Spleen (tissue), 11 donors: ENCODE data around the gene S100B. TPM values are rescaled to one million over a fixed set of nuclear protein-coding genes. Genes with fewer than 3 reads are reported as not detected.
"Not testable (repeated sequence)": the region's sequence is repeated elsewhere in the genome, so short reads cannot be mapped to it uniquely, and the experiment has no call there.

Experiments used
- DNase-seq: peaks from one replicate; pipeline ENCODE4 v3.0.0-alpha.2; 2020
- H3K27ac ChIP-seq, 8 donors: fragments of 200-600 bp; sonication (generic) in 7 of 8; 1 replicate in 4 of 8; 2 replicates in 4 of 8; pipeline versions ENCODE4 v1.5.0 to v1.8.0; 2016 to 2021; ENCODE audit warnings: inconsistent platforms in 4 of 8, mild to moderate bottlenecking in 4 of 8, moderate library complexity in 1 of 8
- H3K27me3 ChIP-seq, 7 donors: fragments of 200-600 bp; sonication (generic) in 6 of 7; replicated peaks in 1 of 7; 1 replicate in 4 of 7; 2 replicates in 3 of 7; pipeline versions ENCODE4 v1.5.0 to v1.8.0; 2016 to 2021; ENCODE audit warnings: inconsistent platforms in 3 of 7, mild to moderate bottlenecking in 1 of 7
- H3K36me3 ChIP-seq, 6 donors: fragments of 200-600 bp; sonication (generic) in 5 of 6; 1 replicate in 4 of 6; 2 replicates in 2 of 6; pipeline versions ENCODE4 v1.5.0 to v1.8.0; 2016 to 2021; ENCODE audit warnings: inconsistent platforms in 2 of 6
- H3K4me1 ChIP-seq, 6 donors: fragments of 200-600 bp; sonication (generic) in 5 of 6; 1 replicate in 3 of 6; 2 replicates in 3 of 6; pipeline versions ENCODE4 v1.5.0 to v1.8.0; 2016 to 2021; ENCODE audit warnings: inconsistent platforms in 3 of 6
- H3K4me3 ChIP-seq, 8 donors: fragments of 200-600 bp; sonication (generic) in 7 of 8; 1 replicate in 4 of 8; 2 replicates in 4 of 8; pipeline versions ENCODE4 v1.5.0 to v1.8.0; 2016 to 2021; ENCODE audit warnings: inconsistent platforms in 4 of 8, mild to moderate bottlenecking in 4 of 8, moderate library complexity in 2 of 8
- H3K9me3 ChIP-seq, 8 donors: fragments of 200-600 bp; sonication (generic) in 7 of 8; 1 replicate in 4 of 8; 2 replicates in 4 of 8; pipeline versions ENCODE4 v1.5.0 to v1.8.0; 2016 to 2021; ENCODE audit warnings: inconsistent platforms in 4 of 8
- CTCF ChIP-seq, 11 experiments: fragments of 200-600 bp in 7 of 11; fragments of 450-650 bp in 4 of 11; sonication (generic) in 4 of 11; IDR thresholded peaks in 8 of 11; conservative IDR thresholded peaks in 3 of 11; 1 replicate in 7 of 11; 2 replicates in 4 of 11; pipeline versions ENCODE4 v1.4.0 to v1.8.0; 2016 to 2021; ENCODE audit warnings: antibody characterized with exemption in 11 of 11, inconsistent platforms in 4 of 11, mild to moderate bottlenecking in 1 of 11
- POLR2A ChIP-seq, 3 donors: fragments of 450-650 bp; IDR thresholded peaks; one replicate each; pipeline ENCODE4 v1.5.1; 2017; ENCODE audit warnings: antibody characterized with exemption in 3 of 3, mild to moderate bottlenecking in 1 of 3
- POLR2AphosphoS5 ChIP-seq, 3 donors: sonication (generic); formaldehyde crosslinking; IDR thresholded peaks; one replicate each; pipeline ENCODE4 v1.5.1; 2017; ENCODE audit warnings: antibody characterized with exemption in 3 of 3
- WGBS, 5 donors: extraction: QIAGEN DNeasy Blood & Tissue Kit in 3 of 5; methylation state at CpG; one replicate each; pipeline versions ENCODE4 v1.1.5 to v1.1.7; 2013 to 2018; 5-methylcytosine and 5-hydroxymethylcytosine counted together
- intact Hi-C: fragments of 100-400 bp; cut with DNase I; formaldehyde crosslinking; loops from one replicate; pipeline ENCODE4 v1.15.0; 2023; ENCODE audit warnings: low total_unique reads
- polyA plus RNA-seq, 3 donors: library from polyadenylated mRNA; stranded (reverse); fragments of 200-250 nt; gene quantifications; one replicate each; pipeline ENCODE4 v1.2.1, GENCODE V29; 2013
- total RNA-seq, 7 donors: library from RNA; depleted of rRNA in 3 of 7; stranded (reverse); fragments of >200 nt in 3 of 7; fragmentation: NEBNext Ultra II Directional in 4 of 7; extraction: Animal tissue kit (Norgen Biotek cat#: 25700) in 4 of 7; gene quantifications; one replicate each; pipeline versions ENCODE4 v1.1.0 to v1.2.1, GENCODE V29; 2016 to 2021
- donor health status: healthy with polysubstance abuse.
- donor health status: DM: no; HTN: no; CAD: no; lungs with moderate emphysema.
- donor health status: DM: no; HTN: no; CAD: no.
- donor health status: Bipolar disorder and iron deficiency.
- donor health status: healthy.
- donor health status: DM: no; HTN: no; CAD: no.
- donor health status: DM: yes; HTN: yes; CAD: no.

S100B gene
- total and polyA plus RNA-seq, 10 donors = 9.7 to 46.0 (median 21.4) TPM

GRCh38 chr21:46635324-46636180, 30.7 kb upstream of the S100B start, which contains the start of gene PRMT2:
PRMT2 (plus strand) TSS chr21:46635674; CDS start chr21:46636952, 1,278 bp downstream.
- peak; percentile 99 for DNase-seq
- 0 to 1% (median 1%) methylated on average over 63 to 90 of the region's 90 CpGs for WGBS, 5 donors
- intact Hi-C loops = no loop called here
- H3K27ac ChIP-seq = peak within 1 kb of the TSS; percentile 97 to 100 (median 99)
- H3K4me1 ChIP-seq = peaks cover 29 to 58% (median 52%) of the 10 kb centered on the region in 6 donors
- no peaks in the 10 kb centered on the region for H3K27me3 ChIP-seq
- peak within 1 kb of the TSS; percentile 51 to 98 (median 94) for H3K4me3 ChIP-seq
- H3K36me3 ChIP-seq = peaks cover 0 to 19% (median 0%) of the 10 kb centered on the region in 6 donors
- no peaks in the 10 kb centered on the region for H3K9me3 ChIP-seq
- TF ChIP-seq POLR2A (IDR thresholded peaks at IDR 0.05) = peak; percentile 15 to 69 (median 55)
- TF ChIP-seq CTCF (IDR thresholded peaks at IDR 0.05 in 8 of 11, conservative IDR thresholded peaks at IDR 0.05 in 3 of 11) = peak in 6 of 11 experiments; percentile 3 to 36 (median 22)
- TF ChIP-seq POLR2AphosphoS5 (IDR thresholded peaks at IDR 0.05) = peak; percentile 99

GRCh38 chr21:46634966-46635323, 30.1 kb upstream of the S100B start:
- Histone ChIP-seq H3K9me3 (no peaks in the 10 kb centered on the region), H3K4me1 (peaks cover 27 to 52% (median 49%) of the 10 kb centered on the region in 6 donors), H3K36me3 (peaks cover 0 to 16% (median 0%) of the 10 kb centered on the region in 6 donors), H3K27ac (peak overlapping the region; percentile 97 to 100 (median 99)), H3K27me3 (no peaks in the 10 kb centered on the region), H3K4me3 (peak overlapping the region; percentile 51 to 98 (median 94))
- no peak for DNase-seq
- WGBS, 5 donors = 0 to 1% (median 1%) methylated on average over 12 to 14 of the region's 14 CpGs
- intact Hi-C loops = no loop called here
- TF ChIP-seq CTCF (IDR thresholded peaks at IDR 0.05 in 8 of 11, conservative IDR thresholded peaks at IDR 0.05 in 3 of 11) (peak in 4 of 11 experiments; percentile 12 to 33 (median 20)), POLR2A (IDR thresholded peaks at IDR 0.05) (no peak), POLR2AphosphoS5 (IDR thresholded peaks at IDR 0.05) (no peak)

- 88 to 91% (median 89%) methylated on average over 8 of the region's 8 CpGs for WGBS, 5 donors
- Histone ChIP-seq H3K9me3 (no peaks in the 10 kb centered on the region), H3K4me1 (peaks cover 25 to 47% (median 44%) of the 10 kb centered on the region in 6 donors), H3K4me3 (peak overlapping the region in 4 of 8 donors; percentile 90 to 98 (median 98)), H3K36me3 (peaks cover 0 to 16% (median 0%) of the 10 kb centered on the region in 6 donors), H3K27ac (peak overlapping the region; percentile 97 to 100 (median 99)), H3K27me3 (no peaks in the 10 kb centered on the region)
- intact Hi-C loops = no loop called here
- DNase-seq = no peak
- TF ChIP-seq CTCF (IDR thresholded peaks at IDR 0.05 in 8 of 11, conservative IDR thresholded peaks at IDR 0.05 in 3 of 11) (no peak), POLR2A (IDR thresholded peaks at IDR 0.05) (no peak), POLR2AphosphoS5 (IDR thresholded peaks at IDR 0.05) (no peak)
Measured at GRCh38 chr21:46634427-46634826, 29.5 kb upstream of the S100B start.

- no peaks in the 10 kb centered on the region for H3K9me3 ChIP-seq
- WGBS, 5 donors = 71 to 94% (median 86%) methylated on average over 5 of the region's 5 CpGs
- DNase-seq = no peak
- peaks cover 22 to 38% (median 35%) of the 10 kb centered on the region in 6 donors for H3K4me1 ChIP-seq
- intact Hi-C loops = no loop called here
- no peak for TF ChIP-seq POLR2AphosphoS5 (IDR thresholded peaks at IDR 0.05)
- TF ChIP-seq POLR2A (IDR thresholded peaks at IDR 0.05) = no peak
- TF ChIP-seq CTCF (IDR thresholded peaks at IDR 0.05 in 8 of 11, conservative IDR thresholded peaks at IDR 0.05 in 3 of 11) = no peak
- H3K4me3 ChIP-seq = no peak overlapping the region
- H3K27ac ChIP-seq = peak overlapping the region in 6 of 8 donors; percentile 5 to 100 (median 100)
- peaks cover 0 to 4% (median 0%) of the 10 kb centered on the region in 7 donors for H3K27me3 ChIP-seq
- H3K36me3 ChIP-seq = peaks cover 0 to 16% (median 0%) of the 10 kb centered on the region in 6 donors
Measured at GRCh38 chr21:46633566-46633965, 28.7 kb upstream of the S100B start.

- H3K4me3 ChIP-seq, H3K27ac ChIP-seq, intact Hi-C loops, H3K27me3 ChIP-seq, H3K36me3 ChIP-seq, DNase-seq: not testable (repeated sequence)
- peaks cover 0 to 23% (median 9%) of the 10 kb centered on the region in 6 donors for H3K4me1 ChIP-seq
- 94 to 100% (median 97%) methylated on average over 2 of the region's 2 CpGs for WGBS, 5 donors
- peaks cover 0 to 12% (median 9%) of the 10 kb centered on the region in 8 donors for H3K9me3 ChIP-seq
Measured at GRCh38 chr21:46630915-46631314, 26.0 kb upstream of the S100B start.
